DOHH2 (cell line): ENCODE data around the gene PRKAB1.

Experiments
- H3F3A ChIP-seq: fragments of 200-600 bp; sonication (generic), shearing (Covaris generic); 2 replicates; pipeline ENCODE4 v1.6.0; 2016; ENCODE audit warnings: antibody characterized with exemption, mild to moderate bottlenecking; ENCODE audit not compliant: control insufficient read depth, insufficient read depth
- H3K27ac ChIP-seq: fragments of 200-600 bp; sonication (generic); 2 replicates; pipeline ENCODE4 v1.5.1; 2014; ENCODE audit warnings: low read depth, mild to moderate bottlenecking, low read length, moderate library complexity
- H3K27me3 ChIP-seq: fragments of 200-600 bp; sonication (generic); 2 replicates; pipeline ENCODE4 v1.6.1; 2014; ENCODE audit warnings: mild to moderate bottlenecking, low read length, mixed read lengths; ENCODE audit not compliant: control insufficient read depth
- H3K36me3 ChIP-seq: fragments of 200-600 bp; sonication (generic); 2 replicates; pipeline ENCODE4 v1.6.1; 2014; ENCODE audit warnings: mild to moderate bottlenecking, low read length, moderate library complexity, mixed read lengths; ENCODE audit not compliant: control insufficient read depth
- H3K4me1 ChIP-seq: fragments of 200-600 bp; sonication (generic); 2 replicates; pipeline ENCODE4 v1.6.1; 2014; ENCODE audit warnings: mild to moderate bottlenecking, low read length, mixed read lengths; ENCODE audit not compliant: control insufficient read depth
- H3K4me2 ChIP-seq: fragments of 200-600 bp; sonication (generic); 2 replicates; pipeline ENCODE4 v1.6.0; 2014; ENCODE audit warnings: mild to moderate bottlenecking, low read length, moderate library complexity
- H3K4me3 ChIP-seq: fragments of 200-600 bp; sonication (generic); 2 replicates; pipeline ENCODE4 v1.5.1; 2014; ENCODE audit warnings: mild to moderate bottlenecking, low read length, mixed read lengths
- H3K79me2 ChIP-seq: fragments of 200-600 bp; sonication (generic); 2 replicates; pipeline ENCODE4 v1.6.1; 2014; ENCODE audit warnings: mild to moderate bottlenecking, low read length, mixed read lengths; ENCODE audit not compliant: control insufficient read depth
- H3K9me2 ChIP-seq: fragments of 200-600 bp; sonication (generic); replicated peaks from 2 replicates; pipeline ENCODE4 v1.6.1; 2014; ENCODE audit warnings: mild to moderate bottlenecking, low read length, mixed read lengths; ENCODE audit not compliant: control insufficient read depth
- H3K9me3 ChIP-seq: fragments of 200-600 bp; sonication (generic); 2 replicates; pipeline ENCODE4 v1.6.1; 2014; ENCODE audit warnings: antibody characterized with exemption, low read length, mixed read lengths; ENCODE audit not compliant: control insufficient read depth, insufficient read depth
- H4K20me1 ChIP-seq: fragments of 200-600 bp; sonication (generic); 2 replicates; pipeline ENCODE4 v1.6.0; 2014; ENCODE audit warnings: low read depth, mild to moderate bottlenecking, antibody characterized with exemption, low read length, moderate library complexity; ENCODE audit not compliant: control insufficient read depth, insufficient read depth
- CTCF ChIP-seq: fragments of 200-600 bp; sonication (generic); IDR thresholded peaks from one replicate; pipeline ENCODE4 v1.5.1; 2014; ENCODE audit warnings: antibody characterized with exemption, mild to moderate bottlenecking, low read depth, low read length; ENCODE audit not compliant: poor library complexity, severe bottlenecking
- EZH2phosphoT487 ChIP-seq: fragments of 200-600 bp; sonication (generic); IDR thresholded peaks from 2 replicates; pipeline ENCODE4 v1.6.1; 2017; ENCODE audit warnings: borderline replicate concordance, mild to moderate bottlenecking, antibody characterized with exemption, low read length, moderate library complexity, mixed read lengths

Gene PRKAB1

DNA sequence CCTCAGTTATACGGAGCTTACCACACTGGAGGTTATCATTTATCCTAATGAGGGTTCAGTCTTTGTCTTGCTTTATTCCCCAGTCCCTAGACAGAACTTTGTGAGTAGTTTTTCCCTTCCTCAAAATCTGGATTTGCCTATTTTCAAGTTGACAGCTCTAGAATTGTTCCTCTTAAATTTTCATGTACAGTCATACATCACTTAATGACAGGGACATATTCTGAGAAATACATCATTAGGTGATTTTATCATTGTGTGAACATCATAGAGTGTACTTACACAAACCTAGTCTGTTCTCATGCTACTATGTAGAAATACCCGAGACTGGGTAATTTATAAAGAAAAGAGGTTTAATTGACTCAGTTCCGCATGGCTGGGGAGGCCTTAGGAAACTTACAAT lies 3.1 kb downstream of the PRKAB1 start:
- H3K4me2 ChIP-seq, result peak overlapping the region; percentile 79
- H3K27me3 ChIP-seq, result no peaks in the 10 kb centered on the region

GRCh38 chr12:119672194-119672593 lies 4.3 kb downstream of the PRKAB1 start:
- peaks cover 55% of the 10 kb centered on the region for H3K79me2 ChIP-seq
- H3K4me1 ChIP-seq, result peaks cover 21% of the 10 kb centered on the region
- no peak overlapping the region for H3K27ac ChIP-seq
- peaks cover 3% of the 10 kb centered on the region for H3F3A ChIP-seq
- H3K4me2 ChIP-seq, result no peak overlapping the region
- H3K27me3 ChIP-seq, result no peaks in the 10 kb centered on the region
- no peak overlapping the region for H3K4me3 ChIP-seq
- TF ChIP-seq EZH2phosphoT487 (no peak), CTCF (no peak)
- H3K9me2 ChIP-seq, result no peaks in the 10 kb centered on the region
- H3K9me3 ChIP-seq, result no peaks in the 10 kb centered on the region
- H4K20me1 ChIP-seq, result 0 out of 2 replicates have a peak, but pooled peaks cover 5% of the 10 kb centered on the region
- H3K36me3 ChIP-seq, result peaks cover 88% of the 10 kb centered on the region

More for the DNA sequence above, 3.1 kb downstream of the PRKAB1 start:
- Histone ChIP-seq H3K79me2 (peaks cover 55% of the 10 kb centered on the region), H3K36me3 (peaks cover 76% of the 10 kb centered on the region), H3K4me3 (peak overlapping the region; percentile 99), H3K9me3 (no peaks in the 10 kb centered on the region), H3K4me1 (peaks cover 32% of the 10 kb centered on the region), H3K27ac (no peak overlapping the region), H3F3A (peaks cover 13% of the 10 kb centered on the region), H4K20me1 (0 out of 2 replicates have a peak, but pooled peaks cover 5% of the 10 kb centered on the region), H3K9me2 (no peaks in the 10 kb centered on the region)
- no peak for TF ChIP-seq EZH2phosphoT487
- no peak for TF ChIP-seq CTCF

- no peak overlapping the region for H3K27ac ChIP-seq
- H3K9me2 ChIP-seq, result no peaks in the 10 kb centered on the region
- H3K79me2 ChIP-seq, result peaks cover 47% of the 10 kb centered on the region
- no peak overlapping the region for H3K4me3 ChIP-seq
- H4K20me1 ChIP-seq, result 0 out of 2 replicates have a peak, but pooled peaks cover 5% of the 10 kb centered on the region
- no peaks in the 10 kb centered on the region for H3K9me3 ChIP-seq
- no peak overlapping the region for H3K4me2 ChIP-seq
- H3K36me3 ChIP-seq, result peaks cover 93% of the 10 kb centered on the region
- TF ChIP-seq CTCF, result no peak
- TF ChIP-seq EZH2phosphoT487, result no peak
- H3K27me3 ChIP-seq, result no peaks in the 10 kb centered on the region
- no peaks in the 10 kb centered on the region for H3F3A ChIP-seq
- H3K4me1 ChIP-seq, result peaks cover 18% of the 10 kb centered on the region
Observed at GRCh38 chr12:119673634-119674033, 5.7 kb downstream of the PRKAB1 start.
